HCT116 (cell line): Measurements from ENCODE around the gene PGPEP1. TPM values are rescaled to one million over a fixed set of nuclear protein-coding genes. Genes with fewer than 3 reads are reported as not detected.
A peak's percentile ranks its signal among the peaks of the same experiment; 100 is the strongest.

ENCODE experiments used
- ATAC-seq: fragments of 200-7000 bp; cut with Tn5 transposase; 2 replicates; pipeline ENCODE4 v1.9.1; 2020; ENCODE audit warnings: mild to moderate bottlenecking, moderate library complexity
- BruUV-seq: library from RNA; stranded (reverse); fragments of 400-500 nt; replicated peaks from 2 replicates; lab custom pipeline; 2021; lab: Mats Ljungman, UMichigan
- CTCF ChIA-PET: fragments of 300-600 bp; sonication (Branson Sonifier 250); formaldehyde crosslinking; loops from one replicate; lab custom pipeline; 2021; ENCODE audit warnings: antibody characterized with exemption; lab: Charles Lee
- POLR2A ChIA-PET: fragments of 300-600, 350-600 bp; sonication (Branson Sonifier 250); formaldehyde crosslinking; loops from one replicate; lab custom pipeline; 2021; ENCODE audit warnings: antibody characterized with exemption; lab: Charles Lee
- RAD21 ChIA-PET, 2 experiments: fragments of 300-600 bp; sonication (Branson Sonifier 250); formaldehyde crosslinking; loops; one replicate each; lab custom pipeline; 2023; ENCODE audit warnings: low total read pairs in 2 of 2; ENCODE audit not compliant: uncharacterized antibody in 2 of 2, unreplicated experiment in 2 of 2, low non-redundant PET in 1 of 2; lab: Charles Lee
- DNase-seq: peaks from one replicate; pipeline ENCODE4 v3.0.0-alpha.2; 2010; ENCODE audit warnings: low read depth, low spot score
- H2AFZ ChIP-seq: fragments of 200-600 bp; shearing (Covaris generic), sonication (generic); 2 replicates; pipeline ENCODE4 v1.6.1; 2017; ENCODE audit warnings: low read depth, mixed run types, mixed read lengths, antibody characterized with exemption, low read length; ENCODE audit not compliant: poor library complexity, severe bottlenecking
- H3K27ac ChIP-seq: 2 replicates; pipeline ENCODE4 v1.5.1; 2012; ENCODE audit warnings: low read depth, low read length
- H3K27me3 ChIP-seq: fragments of 200-600 bp; sonication (generic); 2 replicates; pipeline ENCODE4 v1.6.1; 2016; ENCODE audit warnings: mixed run types, low read length, mixed read lengths; ENCODE audit not compliant: insufficient read depth
- H3K36me3 ChIP-seq, 2 experiments: fragments of 200-500 bp in 1 of 2; fragments of 200-600 bp in 1 of 2; sonication (Bioruptor generic) in 1 of 2; sonication (generic) in 1 of 2; 2 replicates each; pipeline versions ENCODE4 v1.5.1 to v1.6.1; 2014 to 2016; ENCODE audit warnings: low read length in 2 of 2, inconsistent platforms in 1 of 2, mixed read lengths in 1 of 2, mixed run types in 1 of 2; ENCODE audit not compliant: insufficient read depth in 2 of 2, control insufficient read depth in 1 of 2
- H3K4me1 ChIP-seq, 2 experiments: fragments of 200-600 bp in 1 of 2; sonication (generic) in 1 of 2; 2 replicates each; pipeline versions ENCODE4 v1.5.1 to v1.6.1; 2012 to 2017; ENCODE audit warnings: low read length in 2 of 2, inconsistent platforms in 1 of 2, mild to moderate bottlenecking in 1 of 2, mixed read lengths in 1 of 2, mixed run types in 1 of 2, moderate library complexity in 1 of 2; ENCODE audit not compliant: insufficient read depth in 2 of 2, control insufficient read depth in 1 of 2
- H3K4me2 ChIP-seq: fragments of 200-600 bp; sonication (generic); 2 replicates; pipeline ENCODE4 v1.6.1; 2017; ENCODE audit warnings: mixed run types, low read length, mixed read lengths
- H3K4me3 ChIP-seq, 2 experiments: fragments of 200-600 bp in 1 of 2; sonication (generic) in 1 of 2; replicated peaks in 1 of 2; 2 replicates each; pipeline ENCODE4 v1.5.1; 2011 to 2016; ENCODE audit warnings: low read length in 2 of 2, control low read depth in 1 of 2, low read depth in 1 of 2, mild to moderate bottlenecking in 1 of 2, mixed read lengths in 1 of 2, mixed run types in 1 of 2
- H3K79me2 ChIP-seq: fragments of 200-600 bp; sonication (generic); 2 replicates; pipeline ENCODE4 v1.6.1; 2017; ENCODE audit warnings: mild to moderate bottlenecking, mixed run types, low read length, moderate library complexity, mixed read lengths; ENCODE audit not compliant: insufficient read depth
- H3K9ac ChIP-seq: fragments of 200-600 bp; sonication (generic); 2 replicates; pipeline ENCODE4 v1.6.1; 2016; ENCODE audit warnings: low read length, mixed read lengths
- H3K9me2 ChIP-seq: fragments of 200-600 bp; sonication (generic), shearing (Covaris generic); 2 replicates; pipeline ENCODE4 v1.6.1; 2017; ENCODE audit warnings: mixed run types, mild to moderate bottlenecking, moderate library complexity; ENCODE audit not compliant: insufficient read depth
- H3K9me3 ChIP-seq, 2 experiments: fragments of 200-500 bp in 1 of 2; fragments of 200-600 bp in 1 of 2; sonication (Bioruptor generic) in 1 of 2; sonication (generic) in 1 of 2; 2 replicates each; pipeline ENCODE4 v1.6.1; 2014 to 2017; ENCODE audit warnings: low read length in 2 of 2, mixed read lengths in 2 of 2, inconsistent platforms in 1 of 2, low read depth in 1 of 2, mild to moderate bottlenecking in 1 of 2, mixed run types in 1 of 2, moderate library complexity in 1 of 2; ENCODE audit not compliant: control insufficient read depth in 1 of 2, insufficient read depth in 1 of 2
- H4K20me1 ChIP-seq: fragments of 200-600 bp; sonication (generic), shearing (Covaris generic); 2 replicates; pipeline ENCODE4 v1.6.1; 2017; ENCODE audit warnings: mixed run types, mild to moderate bottlenecking, moderate library complexity; ENCODE audit not compliant: insufficient read depth
- CBX3 ChIP-seq: IDR thresholded peaks from 2 replicates; pipeline ENCODE4 v1.6.1; 2012; ENCODE audit warnings: low read depth
- CEBPB ChIP-seq: IDR thresholded peaks from 2 replicates; pipeline ENCODE4 v1.6.1; 2012; ENCODE audit warnings: low read depth
- EGR1 ChIP-seq: IDR thresholded peaks from 2 replicates; pipeline ENCODE4 v1.6.1; 2012; ENCODE audit warnings: low read depth
- ELF1 ChIP-seq: IDR thresholded peaks from 2 replicates; pipeline ENCODE4 v1.6.1; 2012; ENCODE audit warnings: low read depth, borderline replicate concordance
- EZH2 ChIP-seq: fragments of 200-600 bp; sonication (generic); IDR thresholded peaks from 2 replicates; pipeline ENCODE4 v1.6.1; 2017; ENCODE audit warnings: antibody characterized with exemption, mixed run types
- EZH2phosphoT487 ChIP-seq: fragments of 200-600 bp; IDR thresholded peaks from 2 replicates; pipeline ENCODE4 v1.6.1; 2018; ENCODE audit warnings: antibody characterized with exemption, borderline replicate concordance
- FOSL1 ChIP-seq: IDR thresholded peaks from 2 replicates; pipeline ENCODE4 v1.6.1; 2012; ENCODE audit warnings: low read depth
- JUND ChIP-seq: IDR thresholded peaks from 2 replicates; pipeline ENCODE4 v1.6.1; 2012
- POLR2A ChIP-seq: IDR thresholded peaks from 2 replicates; pipeline ENCODE4 v1.7.0; 2011; ENCODE audit warnings: borderline replicate concordance; ENCODE audit not compliant: insufficient read depth, insufficient read length; ENCODE audit errors: extremely low read depth
- POLR2AphosphoS5 ChIP-seq: IDR thresholded peaks from 2 replicates; pipeline ENCODE4 v1.6.1; 2011; ENCODE audit warnings: mild to moderate bottlenecking, low read depth, low read length, moderate library complexity
- RAD21 ChIP-seq: IDR thresholded peaks from 2 replicates; pipeline ENCODE4 v1.6.1; 2012; ENCODE audit warnings: low read depth, mild to moderate bottlenecking
- REST ChIP-seq: IDR thresholded peaks from 2 replicates; pipeline ENCODE4 v1.6.1; 2012; ENCODE audit warnings: low read depth
- SIN3A ChIP-seq: IDR thresholded peaks from 2 replicates; pipeline ENCODE4 v1.6.1; 2012; ENCODE audit warnings: low read depth
- SP1 ChIP-seq: IDR thresholded peaks from 2 replicates; pipeline ENCODE4 v1.6.1; 2012; ENCODE audit warnings: low read depth
- SRF ChIP-seq: IDR thresholded peaks from 2 replicates; pipeline ENCODE4 v1.6.1; 2012; ENCODE audit warnings: low read depth
- TCF7L2 ChIP-seq: IDR thresholded peaks from 2 replicates; pipeline ENCODE4 v1.7.0; 2011; ENCODE audit warnings: borderline replicate concordance, inconsistent platforms; ENCODE audit not compliant: insufficient read depth, insufficient read length; ENCODE audit errors: extremely low read depth
- ZFX ChIP-seq: fragments of 450-650 bp; IDR thresholded peaks from 2 replicates; pipeline ENCODE4 v1.6.1; 2017
- ZNF274 ChIP-seq: fragments of 200-500 bp; sonication (Bioruptor generic); IDR thresholded peaks from 2 replicates; pipeline ENCODE4 v1.6.1; 2014; ENCODE audit warnings: mild to moderate bottlenecking, low read depth, low read length, inconsistent platforms
- intact Hi-C: fragments of 100-400 bp; cut with micrococcal nuclease; formaldehyde crosslinking; loops from 2 replicates; pipeline ENCODE4 v1.10.0; 2022
- total RNA-seq: library from RNA; stranded (reverse); gene quantifications from one replicate; pipeline ENCODE4 v1.2.1, GENCODE V29; 2021; ENCODE audit not compliant: unreplicated experiment
- TF ChIP-seq, protein P1 (sequence below), 3 experiments: fragments of 200-600 bp in 1 of 3; sonication (generic) in 1 of 3; IDR thresholded peaks in 2 of 3; conservative IDR thresholded peaks in 1 of 3; 2 replicates each; pipeline ENCODE4 v1.5.1; 2012 to 2017; ENCODE audit warnings: low read depth in 2 of 3, low read length in 2 of 3, antibody characterized with exemption in 1 of 3, borderline replicate concordance in 1 of 3, control low read depth in 1 of 3, mild to moderate bottlenecking in 1 of 3, mixed read lengths in 1 of 3, mixed run types in 1 of 3, moderate library complexity in 1 of 3; ENCODE audit not compliant: insufficient read depth in 1 of 3
- TF ChIP-seq, protein P2 (sequence below): IDR thresholded peaks from 2 replicates; pipeline ENCODE4 v1.6.1; 2012

PGPEP1 gene
- total RNA-seq, 1 experiment from 2014 or later = 30.9 TPM

DNA sequence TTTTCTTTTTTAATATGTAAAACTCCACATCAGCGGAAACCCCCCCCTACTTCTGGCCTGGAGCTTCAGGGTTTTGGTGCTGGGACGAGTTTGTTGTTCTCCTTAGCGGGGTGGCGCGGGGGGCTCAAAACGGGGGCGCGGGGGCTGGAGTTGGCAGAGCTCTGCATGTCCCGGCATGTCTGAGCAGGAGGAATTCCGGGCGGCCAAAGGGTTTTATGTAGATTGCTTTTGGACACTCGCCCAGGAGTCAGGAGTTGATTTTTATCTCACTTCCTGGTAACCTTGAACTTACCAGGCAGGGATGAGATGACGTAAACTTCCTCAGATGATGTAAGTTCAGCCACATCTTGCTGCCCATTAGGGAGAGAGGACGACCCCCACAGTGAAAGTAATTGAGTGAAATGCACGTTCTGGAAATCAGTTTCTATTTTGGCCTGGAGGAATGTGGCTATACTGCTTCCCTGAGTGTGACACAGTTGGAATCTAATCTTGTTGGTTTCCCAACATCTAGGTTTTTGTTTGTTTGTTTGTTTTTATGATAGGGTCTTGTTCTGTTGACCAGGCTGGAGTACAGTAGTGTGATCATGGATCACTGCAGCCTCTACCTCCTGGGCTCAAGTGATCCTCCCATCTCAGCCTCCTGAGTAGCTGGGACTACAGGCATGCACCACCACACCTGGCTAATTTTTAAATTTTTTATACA, 24.6 kb downstream of the PGPEP1 start:
- Histone ChIP-seq H3K9me3 (no peaks in the 10 kb centered on the region), H3K36me3 (no peaks in the 10 kb centered on the region), H3K4me1 (peaks cover 51 to 66% of the 10 kb centered on the region in 2 experiments), H3K27me3 (no peaks in the 10 kb centered on the region), H3K4me2 (peak overlapping the region; percentile 64), H3K9me2 (no peaks in the 10 kb centered on the region), H3K9ac (peak overlapping the region; percentile 63), H3K27ac (peak overlapping the region; percentile 99), H3K4me3 (peak overlapping the region in 1 of 2 experiments; percentile 22; a peak in 2 of 4 replicates), H4K20me1 (no peaks in the 10 kb centered on the region), H3K79me2 (no peaks in the 10 kb centered on the region), H2AFZ (no peak overlapping the region)
- intact Hi-C loops = no loop called here
- ChIA-PET RAD21 (no interaction called here), POLR2A (interaction anchor here (0.9 to 9.1 kb wide), 7 partner anchors 9 to 84 kb away, joined by 3 to 58 read pairs (median 8); partner anchors contain the start of gene GDF15), CTCF (interaction anchor here (0.7 to 1.1 kb wide), 2 partner anchors 21 to 85 kb away, joined by 3 to 5 read pairs; partner anchors contain the start of gene GDF15)
- DNase-seq = peak; percentile 96
- peak; percentile 71 for ATAC-seq
- no TSS peak for BruUV-seq
- TF ChIP-seq EZH2phosphoT487 (no peak), ELF1 (no peak; the same call in 1 of the 2 replicates), CEBPB (no peak; the same call in none of the 2 replicates), REST (no peak), ZNF274 (no peak), EZH2 (no peak), FOSL1 (no peak), CBX3 (0 out of 2 replicates have a peak, but pooled peaks have one; percentile 12), RAD21 (no peak), JUND (no peak; the same call in 1 of the 2 replicates), EGR1 (no peak), SIN3A (no peak), ZFX (no peak), POLR2A (no peak), TCF7L2 (peak; percentile 92), SRF (no peak), POLR2AphosphoS5 (peak; percentile 64; the same call in 1 of the 2 replicates), SP1 (peak; percentile 94)
- TF ChIP-seq, protein P1, sequence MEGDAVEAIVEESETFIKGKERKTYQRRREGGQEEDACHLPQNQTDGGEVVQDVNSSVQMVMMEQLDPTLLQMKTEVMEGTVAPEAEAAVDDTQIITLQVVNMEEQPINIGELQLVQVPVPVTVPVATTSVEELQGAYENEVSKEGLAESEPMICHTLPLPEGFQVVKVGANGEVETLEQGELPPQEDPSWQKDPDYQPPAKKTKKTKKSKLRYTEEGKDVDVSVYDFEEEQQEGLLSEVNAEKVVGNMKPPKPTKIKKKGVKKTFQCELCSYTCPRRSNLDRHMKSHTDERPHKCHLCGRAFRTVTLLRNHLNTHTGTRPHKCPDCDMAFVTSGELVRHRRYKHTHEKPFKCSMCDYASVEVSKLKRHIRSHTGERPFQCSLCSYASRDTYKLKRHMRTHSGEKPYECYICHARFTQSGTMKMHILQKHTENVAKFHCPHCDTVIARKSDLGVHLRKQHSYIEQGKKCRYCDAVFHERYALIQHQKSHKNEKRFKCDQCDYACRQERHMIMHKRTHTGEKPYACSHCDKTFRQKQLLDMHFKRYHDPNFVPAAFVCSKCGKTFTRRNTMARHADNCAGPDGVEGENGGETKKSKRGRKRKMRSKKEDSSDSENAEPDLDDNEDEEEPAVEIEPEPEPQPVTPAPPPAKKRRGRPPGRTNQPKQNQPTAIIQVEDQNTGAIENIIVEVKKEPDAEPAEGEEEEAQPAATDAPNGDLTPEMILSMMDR (IDR thresholded peaks at IDR 0.05 in 2 of 3, conservative IDR thresholded peaks at IDR 0.05 in 1 of 3; ENCODE audit: borderline replicate concordance in 1 of 3, insufficient read depth in 1 of 3, low read depth in 2 of 3, low read length in 2 of 3) = no peak
- TF ChIP-seq, protein P2, sequence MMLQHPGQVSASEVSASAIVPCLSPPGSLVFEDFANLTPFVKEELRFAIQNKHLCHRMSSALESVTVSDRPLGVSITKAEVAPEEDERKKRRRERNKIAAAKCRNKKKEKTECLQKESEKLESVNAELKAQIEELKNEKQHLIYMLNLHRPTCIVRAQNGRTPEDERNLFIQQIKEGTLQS = no peak
